HepG2 (cell line): Measurements from ENCODE around the gene C16orf95. TPM values are rescaled to one million over a fixed set of nuclear protein-coding genes. Genes with fewer than 3 reads are reported as not detected.

ENCODE experiments used
- E2F5 ChIP-seq: sonication (generic); formaldehyde crosslinking; conservative IDR thresholded peaks from 2 replicates; pipeline ENCODE4 v1.4.0; 2020; ENCODE audit warnings: missing genetic modification reagents
- GPBP1L1 ChIP-seq: sonication (generic); formaldehyde crosslinking; IDR thresholded peaks from 2 replicates; pipeline ENCODE4 v1.5.0; 2020; ENCODE audit warnings: mild to moderate bottlenecking, missing genetic modification reagents
- HES4 ChIP-seq: sonication (generic); formaldehyde crosslinking; IDR thresholded peaks from 2 replicates; pipeline ENCODE4 v1.9.0; 2021; ENCODE audit warnings: mild to moderate bottlenecking, missing genetic modification reagents, borderline replicate concordance
- IRF9 ChIP-seq: sonication (generic); formaldehyde crosslinking; IDR thresholded peaks from 2 replicates; pipeline ENCODE4 v1.8.0; 2022; ENCODE audit warnings: missing genetic modification reagents, mild to moderate bottlenecking, borderline replicate concordance
- PHF21A ChIP-seq: sonication (generic); formaldehyde crosslinking; IDR thresholded peaks from 2 replicates; pipeline ENCODE4 v1.5.0; 2020; ENCODE audit warnings: mild to moderate bottlenecking, missing genetic modification reagents
- SRY ChIP-seq: sonication (generic); formaldehyde crosslinking; IDR thresholded peaks from 2 replicates; pipeline ENCODE4 v1.8.0; 2022; ENCODE audit warnings: mild to moderate bottlenecking, missing genetic modification reagents
- ZBTB3 ChIP-seq: sonication (generic); formaldehyde crosslinking; IDR thresholded peaks from 2 replicates; pipeline ENCODE4 v1.4.0; 2020; ENCODE audit warnings: low read depth, mild to moderate bottlenecking, moderate library complexity, missing genetic modification reagents, borderline replicate concordance
- ZNF20 ChIP-seq: sonication (generic); formaldehyde crosslinking; IDR thresholded peaks from 2 replicates; pipeline ENCODE4 v1.4.0; 2020; ENCODE audit warnings: mild to moderate bottlenecking, moderate library complexity, missing genetic modification reagents
- ZNF564 ChIP-seq: sonication (generic); formaldehyde crosslinking; IDR thresholded peaks from 2 replicates; pipeline ENCODE4 v1.8.1; 2023; ENCODE audit warnings: mild to moderate bottlenecking, missing genetic modification reagents
- ZNF687 ChIP-seq: sonication (generic); formaldehyde crosslinking; IDR thresholded peaks from 2 replicates; pipeline ENCODE4 v1.5.1; 2020; ENCODE audit warnings: mild to moderate bottlenecking, missing genetic modification reagents, moderate library complexity
- ZNF775 ChIP-seq: sonication (generic); formaldehyde crosslinking; IDR thresholded peaks from 2 replicates; pipeline ENCODE4 v1.4.0; 2020; ENCODE audit warnings: missing genetic modification reagents, mild to moderate bottlenecking, moderate library complexity, borderline replicate concordance
- polyA plus RNA-seq, 8 experiments: library from polyadenylated mRNA; depleted of rRNA in 3 of 8; stranded (reverse) in 7 of 8; unstranded in 1 of 8; fragments of >200 nt; fragmentation: Illumina TruSeq in 4 of 8; extraction: Trizol in 4 of 8; gene quantifications; 2 replicates each; pipeline versions ENCODE4 v1.2.1 to v1.2.3, GENCODE V29; 2011 to 2016; ENCODE audit warnings: low read depth in 4 of 8, missing spikeins in 1 of 8, mixed read lengths in 1 of 8; ENCODE audit not compliant: insufficient read depth in 1 of 8
- total RNA-seq, 5 experiments: library from RNA; depleted of rRNA; stranded (reverse); fragments of >200 nt; fragmentation: Illumina TruSeq; extraction: Trizol; gene quantifications; 2 replicates each; pipeline ENCODE4 v1.2.3, GENCODE V29; 2016; ENCODE audit warnings: low read depth in 1 of 5

The C16orf95 gene
- total and polyA plus RNA-seq, 2 of the 13 experiments (the other 11 are each of a cell fraction or from before 2014, with no cell fraction given) = 2.8 to 8.6 TPM

- TF ChIP-seq ZNF687 (CRISPR knock-in tag) = peak; percentile 36
- TF ChIP-seq ZBTB3 (CRISPR knock-in tag) = no peak
- TF ChIP-seq GPBP1L1 = no peak
- TF ChIP-seq SRY (CRISPR knock-in tag) = 0 out of 2 replicates have a peak, but pooled peaks have one; percentile 36
- TF ChIP-seq ZNF20 (CRISPR knock-in tag) = no peak
- TF ChIP-seq PHF21A (CRISPR knock-in tag) = no peak
- TF ChIP-seq HES4 (CRISPR knock-in tag) = no peak
- TF ChIP-seq ZNF775 (CRISPR knock-in tag) = no peak
- TF ChIP-seq IRF9 (CRISPR knock-in tag) = 0 out of 2 replicates have a peak, but pooled peaks have one; percentile 23
- no peak for TF ChIP-seq E2F5
- no peak for TF ChIP-seq ZNF564 (CRISPR knock-in tag)
These were observed 26.5 kb upstream of the C16orf95 start (continued) for GRCh38 chr16:87343753-87344050.
